GM19395 (cell line): Measurements from ENCODE around the gene ROS1.
A peak's percentile ranks its signal among the peaks of the same experiment; 100 is the strongest.
"Not testable (repeated sequence)": the region's sequence is repeated elsewhere in the genome, so short reads cannot be mapped to it uniquely, and the experiment has no call there.

Experiments
- ATAC-seq: cut with Tn5 transposase; IDR thresholded peaks from one replicate; pipeline ENCODE4 v1.9.1; 2021; ENCODE audit warnings: mild to moderate bottlenecking, moderate library complexity; ENCODE audit not compliant: unreplicated experiment

ROS1 gene

GRCh38 chr6:117268924-117269323 lies 156.8 kb downstream of the ROS1 start:
- ATAC-seq: no peak

- ATAC-seq: no peak
Observed at GRCh38 chr6:117267766-117268534, 157.8 kb downstream of the ROS1 start.

- no peak for ATAC-seq
Observed at GRCh38 chr6:117267054-117267347, 158.7 kb downstream of the ROS1 start.

DNA sequence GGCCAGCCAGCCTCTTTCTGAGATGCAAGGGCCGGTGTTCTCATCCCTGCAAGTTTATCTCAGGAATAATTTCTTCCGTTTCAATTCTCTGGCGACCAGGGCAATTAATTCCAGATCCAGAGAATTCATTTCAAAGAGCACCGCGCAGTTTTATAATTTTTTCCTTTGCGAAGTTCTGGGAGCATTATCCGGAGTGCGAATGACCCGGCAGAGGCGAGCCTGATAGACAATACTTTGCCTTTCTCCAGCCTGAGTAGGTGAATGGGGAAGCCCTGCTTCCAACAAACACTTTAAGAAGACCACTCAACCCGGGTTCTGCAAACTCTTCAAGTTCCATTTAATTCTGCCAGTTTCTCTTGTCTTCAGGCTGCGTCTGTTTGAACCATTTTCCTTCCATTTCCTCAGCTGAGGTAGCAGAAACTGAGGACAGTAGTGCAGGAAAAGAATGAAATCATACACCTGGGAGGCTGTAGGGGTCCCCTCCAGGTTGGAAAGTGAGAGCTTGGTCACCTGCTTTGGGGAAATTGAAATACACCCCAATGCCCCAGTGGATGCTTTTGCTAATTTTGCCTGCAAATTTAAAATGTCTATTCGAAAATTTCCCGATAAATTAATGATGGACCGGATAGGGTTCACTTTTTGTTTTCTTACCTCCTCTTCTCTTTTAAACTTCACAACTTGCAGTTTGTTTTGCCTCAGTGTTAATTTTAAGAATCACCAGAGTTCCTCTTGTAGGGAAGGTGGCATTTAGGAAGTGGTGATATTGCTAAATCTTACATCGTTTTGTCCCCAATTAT lies 159.3 kb downstream of the ROS1 start:
- ATAC-seq: no peak

GRCh38 chr6:117265410-117266256 lies 160.1 kb downstream of the ROS1 start, which contains the start of gene VGLL2:
Gene VGLL2 (plus strand): TSS chr6:117265558. CDS start chr6:117265764, 206 bp downstream.
- peak; percentile 44 for ATAC-seq

DNA sequence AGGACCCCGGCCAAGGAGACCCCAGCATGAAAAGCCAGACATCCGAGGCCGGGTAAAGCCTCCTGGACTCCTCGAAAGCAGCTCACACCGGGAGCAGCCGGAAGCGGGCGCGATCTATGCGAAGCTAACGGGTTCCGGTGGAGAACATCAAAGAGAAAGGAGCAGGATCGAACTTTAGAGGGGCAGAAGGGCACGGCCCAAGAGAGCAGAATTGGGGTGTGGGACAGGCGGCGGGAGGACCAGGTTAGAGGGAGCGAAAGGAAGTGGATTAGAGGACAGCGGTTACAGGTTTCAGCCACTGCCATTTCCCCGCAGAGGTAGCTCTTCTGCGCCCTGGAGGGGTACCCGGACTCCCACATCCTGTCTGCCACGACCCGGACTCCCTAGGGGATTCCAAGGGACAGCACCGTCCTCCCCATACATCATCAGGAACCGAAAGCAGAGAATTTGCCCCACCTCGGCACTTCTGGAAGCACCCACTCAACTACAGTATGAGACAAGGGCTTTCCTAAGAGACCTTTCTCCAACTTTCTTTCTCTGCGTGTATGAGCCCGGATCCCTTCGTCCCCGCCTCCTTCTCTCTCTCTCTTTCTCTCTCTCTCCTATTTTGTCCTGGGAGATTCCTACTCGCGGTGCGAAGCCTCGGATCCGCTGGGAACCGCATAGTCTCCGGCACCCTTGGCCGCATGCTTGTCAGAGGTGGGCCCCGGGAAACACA lies 160.9 kb downstream of the ROS1 start:
- peak; percentile 53 for ATAC-seq

DNA sequence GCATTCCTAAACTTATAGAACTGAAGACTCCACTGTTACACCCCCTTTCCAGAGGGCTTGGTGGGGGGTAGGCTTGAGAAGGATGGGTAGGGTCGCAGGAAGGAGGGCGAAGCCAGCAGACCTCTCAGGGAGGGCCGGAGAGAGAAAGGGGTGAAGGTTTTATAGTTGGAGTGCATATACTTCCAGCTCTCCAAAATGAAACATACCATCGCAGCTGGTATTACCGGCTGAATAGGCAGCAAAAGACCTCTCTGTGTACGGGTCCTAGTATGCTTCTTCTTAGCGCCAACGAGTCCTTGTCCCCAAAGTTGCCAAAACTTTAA lies 161.4 kb downstream of the ROS1 start:
- ATAC-seq: peak; percentile 7

GRCh38 chr6:117263353-117263927 lies 162.3 kb downstream of the ROS1 start:
- no peak for ATAC-seq

DNA sequence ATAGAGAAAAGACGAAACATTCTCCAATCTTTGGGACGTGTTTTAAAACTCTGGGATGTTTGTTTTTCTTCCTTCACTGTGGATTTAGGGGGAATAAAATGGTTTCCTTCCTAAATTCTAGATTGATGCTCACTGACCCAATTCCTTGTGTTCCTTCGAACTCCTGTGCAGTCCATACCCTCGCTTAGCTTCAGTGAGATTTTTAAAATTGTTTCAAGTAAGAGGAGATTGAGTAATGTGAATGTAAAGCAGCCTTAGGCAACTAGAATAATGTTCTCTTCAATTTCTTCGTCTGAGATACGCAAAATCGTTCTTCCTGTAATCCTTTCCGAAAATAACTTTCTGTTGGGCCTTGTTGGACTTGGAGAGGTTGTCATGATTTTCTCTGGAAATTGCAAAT lies 162.9 kb downstream of the ROS1 start:
- no peak for ATAC-seq

DNA sequence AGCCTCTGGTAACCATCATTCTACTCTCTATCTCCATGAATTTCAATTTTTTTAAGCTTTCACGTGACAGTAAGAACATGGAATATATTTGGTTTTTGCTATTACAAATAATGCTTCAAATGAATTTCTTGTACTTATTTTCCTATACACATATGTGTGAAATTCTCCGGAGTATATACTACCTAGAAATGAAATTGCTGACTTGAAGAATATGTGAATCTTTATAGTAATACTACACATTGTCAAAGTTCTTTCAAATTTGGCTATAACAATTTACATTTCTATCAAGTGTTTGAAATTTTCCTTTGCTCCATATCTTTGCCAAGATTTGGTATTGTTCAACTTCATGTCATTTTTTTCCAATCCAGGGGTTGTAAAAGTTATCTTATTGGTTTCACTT lies 172.0 kb downstream of the ROS1 start:
- ATAC-seq: no peak

- not testable (repeated sequence) for ATAC-seq
Observed at GRCh38 chr6:117244979-117245378, 180.8 kb downstream of the ROS1 start.

DNA sequence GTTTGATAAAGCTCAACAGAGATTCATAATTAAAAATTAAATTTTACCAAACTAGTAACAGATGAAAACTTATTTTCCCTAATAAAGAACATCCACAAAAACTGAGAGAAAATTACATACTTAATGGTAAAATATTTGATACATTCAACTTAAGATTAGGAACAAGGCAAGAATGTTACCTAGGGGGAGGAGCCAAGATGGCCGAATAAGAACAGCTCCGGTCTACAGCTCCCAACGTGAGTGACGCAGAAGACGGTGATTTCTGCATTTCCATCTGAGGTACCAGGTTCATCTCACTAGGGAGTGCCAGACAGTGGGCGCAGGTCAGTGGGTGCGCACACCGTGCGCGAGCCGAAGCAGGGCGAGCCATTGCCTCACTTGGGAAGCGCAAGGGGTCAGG lies 181.2 kb downstream of the ROS1 start:
- not testable (repeated sequence) for ATAC-seq
